Neural progenitor cell (in vitro differentiated cells): Measurements from ENCODE around the gene FKBP14.

Experiments used
- CTCF ChIP-seq: fragments of 200-600 bp; sonication (generic); IDR thresholded peaks from 2 replicates; pipeline ENCODE4 v1.5.1; 2017; ENCODE audit warnings: antibody characterized with exemption, mild to moderate bottlenecking
- EZH2 ChIP-seq: fragments of 200-600 bp; sonication (generic); IDR thresholded peaks from 2 replicates; pipeline ENCODE4 v1.6.1; 2017; ENCODE audit warnings: antibody characterized with exemption, mild to moderate bottlenecking, moderate library complexity
- EZH2phosphoT487 ChIP-seq: fragments of 200-600 bp; sonication (generic); IDR thresholded peaks from 2 replicates; pipeline ENCODE4 v1.6.1; 2017; ENCODE audit warnings: antibody characterized with exemption

- TF ChIP-seq EZH2 (no peak), CTCF (no peak), EZH2phosphoT487 (no peak)
Observed at GRCh38 chr7:30070052-30070451, 43.5 kb upstream of the FKBP14 start.
